A549 (cell line): ENCODE measurements around the gene ZNF664. TPM values are rescaled to one million over a fixed set of nuclear protein-coding genes. Genes with fewer than 3 reads are reported as not detected.

Experiments used
- ATAC-seq, 2 experiments: fragments of 200-7000 bp in 1 of 2; fragments of >200 bp in 1 of 2; cut with Nextera tagmentation in 1 of 2; cut with Tn5 transposase in 1 of 2; 3 replicates each; pipeline versions ENCODE4 v1.8.0 to v1.9.1; 2018 to 2020; ENCODE audit warnings: mild to moderate bottlenecking in 1 of 2, moderate library complexity in 1 of 2
- CTCF ChIA-PET: fragments of 300-600 bp; sonication (Branson Sonifier 250); formaldehyde crosslinking; extraction: SDS; loops from one replicate; lab custom pipeline; 2021; ENCODE audit warnings: antibody characterized with exemption, inconsistent platforms; lab: Yijun Ruan, JAX
- POLR2A ChIA-PET: fragments of 350-600 bp; formaldehyde crosslinking; extraction: SDS; loops from one replicate; lab custom pipeline; 2021; ENCODE audit warnings: antibody characterized with exemption, inconsistent platforms; lab: Yijun Ruan, JAX
- DNase-seq, 2 experiments: peaks; one replicate each; pipeline versions ENCODE4 v3.0.0 to v3.0.0-alpha.2; 2011 to 2016; ENCODE audit warnings: low read depth in 1 of 2, low spot score in 1 of 2
- FAIRE-seq: peaks from 2 replicates; lab custom pipeline; 2011; peaks lifted over from hg19 to GRCh38; lab: Jason Lieb, UNC
- H3K27ac ChIP-seq, 2 experiments: fragments of >200 bp; sonication (Bioruptor Twin); formaldehyde crosslinking; 3 replicates each; pipeline ENCODE4 v1.5.1; 2016 to 2017
- H3K4me1 ChIP-seq: fragments of >200 bp; sonication (Bioruptor Twin); formaldehyde crosslinking; 3 replicates; pipeline ENCODE4 v1.6.1; 2016
- H3K4me2 ChIP-seq: fragments of >200 bp; sonication (Bioruptor Twin); formaldehyde crosslinking; 3 replicates; pipeline ENCODE4 v1.6.1; 2016
- H3K4me3 ChIP-seq: fragments of >200 bp; sonication (Bioruptor Twin); formaldehyde crosslinking; 3 replicates; pipeline ENCODE4 v1.5.1; 2016
- H3K9me3 ChIP-seq: fragments of >200 bp; sonication (Bioruptor Twin); formaldehyde crosslinking; 3 replicates; pipeline ENCODE4 v1.6.1; 2016
- CBX8 ChIP-seq: fragments of 200-600 bp; sonication (generic); IDR thresholded peaks from 2 replicates; pipeline ENCODE4 v1.6.1; 2016
- EP300 ChIP-seq, 2 experiments: fragments of >200 bp; sonication (Bioruptor Twin); formaldehyde crosslinking; IDR thresholded peaks; 2 replicates in 1 of 2; 3 replicates in 1 of 2; pipeline ENCODE4 v1.6.1; 2016 to 2017
- ESRRA ChIP-seq: fragments of 150-350 bp; IDR thresholded peaks from 2 replicates; pipeline ENCODE4 v1.6.1; 2014; ENCODE audit warnings: mild to moderate bottlenecking, low read length, borderline replicate concordance
- FOXS1 ChIP-seq: fragments of 250-450 bp; sonication (Bioruptor Pico); IDR thresholded peaks from 2 replicates; pipeline ENCODE4 v1.5.0; 2020; ENCODE audit warnings: mild to moderate bottlenecking, moderate library complexity
- HOXB5 ChIP-seq: fragments of 250-450 bp; sonication (Bioruptor Pico); IDR thresholded peaks from 2 replicates; pipeline ENCODE4 v1.5.0; 2020; ENCODE audit warnings: mild to moderate bottlenecking, moderate library complexity
- JUNB ChIP-seq: fragments of >200 bp; sonication (Bioruptor Twin); formaldehyde crosslinking; IDR thresholded peaks from 2 replicates; pipeline ENCODE4 v1.6.1; 2016
- KDM1A ChIP-seq: fragments of 200-600 bp; sonication (generic); IDR thresholded peaks from 2 replicates; pipeline ENCODE4 v1.6.1; 2016; ENCODE audit warnings: low read depth, mild to moderate bottlenecking
- MYC ChIP-seq: IDR thresholded peaks from 2 replicates; pipeline ENCODE4 v1.6.1; 2012; ENCODE audit warnings: mild to moderate bottlenecking, inconsistent platforms, low read length, improper control_type of control experiment, borderline replicate concordance
- PHF8 ChIP-seq: fragments of 200-600 bp; sonication (generic); IDR thresholded peaks from 2 replicates; pipeline ENCODE4 v1.6.1; 2016; ENCODE audit warnings: low read depth, mild to moderate bottlenecking, antibody characterized with exemption, moderate library complexity, borderline replicate concordance
- RAD21 ChIP-seq, 2 experiments: fragments of >200 bp in 1 of 2; sonication (Bioruptor Twin) in 1 of 2; formaldehyde crosslinking in 1 of 2; IDR thresholded peaks in 1 of 2; conservative IDR thresholded peaks in 1 of 2; 2 replicates in 1 of 2; 3 replicates in 1 of 2; pipeline ENCODE4 v1.6.1; 2012 to 2018; ENCODE audit warnings: inconsistent platforms in 1 of 2
- RARB ChIP-seq: fragments of 250-450 bp; sonication (Bioruptor Pico); IDR thresholded peaks from 2 replicates; pipeline ENCODE4 v1.8.0; 2021; ENCODE audit warnings: mild to moderate bottlenecking, moderate library complexity
- RCOR1 ChIP-seq: fragments of 150-350 bp; IDR thresholded peaks from 2 replicates; pipeline ENCODE4 v1.6.1; 2014; ENCODE audit warnings: antibody characterized with exemption, low read length, low read depth
- RFX5 ChIP-seq: fragments of 450-650 bp; IDR thresholded peaks from 2 replicates; pipeline ENCODE4 v1.7.1; 2014; ENCODE audit warnings: antibody characterized with exemption, mild to moderate bottlenecking, moderate library complexity
- SMC3 ChIP-seq: fragments of >200 bp; sonication (Bioruptor Twin); formaldehyde crosslinking; IDR thresholded peaks from 3 replicates; pipeline ENCODE4 v1.6.1; 2018; ENCODE audit warnings: inconsistent platforms
- TP53 ChIP-seq: fragments of 250-450 bp; sonication (Bioruptor Pico); IDR thresholded peaks from 2 replicates; pipeline ENCODE4 v1.5.0; 2021; ENCODE audit warnings: mild to moderate bottlenecking, moderate library complexity
- ZC3H11A ChIP-seq: fragments of 450-650 bp; IDR thresholded peaks from 2 replicates; pipeline ENCODE4 v1.6.1; 2014; ENCODE audit warnings: antibody characterized with exemption, mild to moderate bottlenecking
- WGBS: methylation state at CpG from one replicate; pipeline ENCODE4 v1.1.6; 2017; ENCODE audit errors: missing lambda C conversion rate; 5-methylcytosine and 5-hydroxymethylcytosine counted together
- polyA plus RNA-seq, 4 experiments: library from polyadenylated mRNA; depleted of rRNA in 3 of 4; stranded (reverse); fragments of >200 nt; fragmentation: RNase III in 1 of 4; extraction: RNeasy Plus Mini Kit Qiagen cat#74134 plus additional on column Dnase treatment in 1 of 4; gene quantifications; 2 replicates in 3 of 4; 3 replicates in 1 of 4; pipeline ENCODE4 v1.2.3, GENCODE V29; 2011 to 2017
- TF ChIP-seq, protein P1 (sequence below): fragments of >200 bp; sonication (Bioruptor Twin); formaldehyde crosslinking; IDR thresholded peaks from 3 replicates; pipeline ENCODE4 v1.5.1; 2016
- TF ChIP-seq, protein P2 (sequence below): fragments of 250-450 bp; sonication (Bioruptor Pico); IDR thresholded peaks from 2 replicates; pipeline ENCODE4 v1.5.0; 2021; ENCODE audit warnings: mild to moderate bottlenecking, moderate library complexity, borderline replicate concordance
- TF ChIP-seq, protein P3 (sequence below): IDR thresholded peaks from 2 replicates; pipeline ENCODE4 v1.6.1; 2012
- TF ChIP-seq, protein P4 (sequence below): fragments of >200 bp; sonication (Bioruptor Twin); formaldehyde crosslinking; IDR thresholded peaks from 2 replicates; pipeline ENCODE4 v1.6.1; 2016
- TF ChIP-seq, protein P5 (sequence below): IDR thresholded peaks from 2 replicates; pipeline ENCODE4 v1.6.1; 2012; ENCODE audit warnings: low read depth, borderline replicate concordance

ZNF664 gene
- polyA plus RNA-seq, 2 of the 4 experiments (the other 2 are of a cell fraction) = 88.3 to 112 TPM

DNA sequence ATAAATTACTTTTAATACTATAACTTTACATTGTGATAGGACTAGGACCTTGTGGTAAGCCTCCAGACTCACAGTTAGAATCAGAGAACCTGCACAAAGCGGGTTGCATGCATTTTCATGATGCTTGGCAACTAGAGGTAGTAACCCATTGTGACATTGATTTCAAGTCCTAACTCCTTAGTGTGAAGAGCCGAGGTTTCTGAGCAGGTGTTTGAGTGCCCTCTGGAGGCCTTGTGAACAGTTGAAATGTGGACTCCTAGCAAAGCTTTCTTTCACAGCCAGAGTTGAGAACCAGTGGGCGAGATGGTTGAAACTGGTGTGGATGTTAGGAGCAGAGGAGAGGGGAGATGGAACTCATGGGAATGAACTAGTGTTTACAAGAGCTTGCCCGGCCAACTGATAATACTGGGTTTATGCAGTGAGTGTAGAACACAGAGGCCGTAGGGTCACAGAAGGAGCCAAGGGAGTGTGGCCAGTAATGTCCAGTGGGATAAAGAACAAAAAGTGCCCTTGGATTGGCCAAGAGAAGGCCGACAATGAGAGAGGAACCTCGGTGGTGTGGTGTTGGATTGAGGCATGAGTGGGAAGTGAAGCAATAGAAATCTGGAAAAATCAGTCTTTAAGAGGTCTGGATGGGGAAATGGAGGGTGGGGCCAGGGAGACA is 10.9 kb downstream of the ZNF664 start:
- TF ChIP-seq, protein P1, sequence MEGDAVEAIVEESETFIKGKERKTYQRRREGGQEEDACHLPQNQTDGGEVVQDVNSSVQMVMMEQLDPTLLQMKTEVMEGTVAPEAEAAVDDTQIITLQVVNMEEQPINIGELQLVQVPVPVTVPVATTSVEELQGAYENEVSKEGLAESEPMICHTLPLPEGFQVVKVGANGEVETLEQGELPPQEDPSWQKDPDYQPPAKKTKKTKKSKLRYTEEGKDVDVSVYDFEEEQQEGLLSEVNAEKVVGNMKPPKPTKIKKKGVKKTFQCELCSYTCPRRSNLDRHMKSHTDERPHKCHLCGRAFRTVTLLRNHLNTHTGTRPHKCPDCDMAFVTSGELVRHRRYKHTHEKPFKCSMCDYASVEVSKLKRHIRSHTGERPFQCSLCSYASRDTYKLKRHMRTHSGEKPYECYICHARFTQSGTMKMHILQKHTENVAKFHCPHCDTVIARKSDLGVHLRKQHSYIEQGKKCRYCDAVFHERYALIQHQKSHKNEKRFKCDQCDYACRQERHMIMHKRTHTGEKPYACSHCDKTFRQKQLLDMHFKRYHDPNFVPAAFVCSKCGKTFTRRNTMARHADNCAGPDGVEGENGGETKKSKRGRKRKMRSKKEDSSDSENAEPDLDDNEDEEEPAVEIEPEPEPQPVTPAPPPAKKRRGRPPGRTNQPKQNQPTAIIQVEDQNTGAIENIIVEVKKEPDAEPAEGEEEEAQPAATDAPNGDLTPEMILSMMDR = peak; percentile 72
- peak; percentile 50 for TF ChIP-seq SMC3
- no peak for TF ChIP-seq CBX8
- TF ChIP-seq RAD21 (conservative IDR thresholded peaks at IDR 0.05 in 1 of 2, IDR thresholded peaks at IDR 0.05 in 1 of 2) = peak; percentile 79 to 85
- no peak overlapping the region for H3K4me2 ChIP-seq
- peak; percentile 51 for FAIRE-seq
- WGBS = 43% methylated on average over 7 of the region's 7 CpGs
- H3K4me1 ChIP-seq = no peaks in the 10 kb centered on the region
- peak; percentile 51 to 83 for DNase-seq
- POLR2A ChIA-PET = no interaction called here
- no peak overlapping the region for H3K27ac ChIP-seq
- no peaks in the 10 kb centered on the region for H3K9me3 ChIP-seq
- peak; percentile 96 to 99 for ATAC-seq
- CTCF ChIA-PET = interaction anchor here (0.6 to 2.6 kb wide), 23 partner anchors 10 to 357 kb away, joined by 3 to 13 read pairs (median 4); no protein-coding TSS in a partner anchor
- no peak overlapping the region for H3K4me3 ChIP-seq

DNA sequence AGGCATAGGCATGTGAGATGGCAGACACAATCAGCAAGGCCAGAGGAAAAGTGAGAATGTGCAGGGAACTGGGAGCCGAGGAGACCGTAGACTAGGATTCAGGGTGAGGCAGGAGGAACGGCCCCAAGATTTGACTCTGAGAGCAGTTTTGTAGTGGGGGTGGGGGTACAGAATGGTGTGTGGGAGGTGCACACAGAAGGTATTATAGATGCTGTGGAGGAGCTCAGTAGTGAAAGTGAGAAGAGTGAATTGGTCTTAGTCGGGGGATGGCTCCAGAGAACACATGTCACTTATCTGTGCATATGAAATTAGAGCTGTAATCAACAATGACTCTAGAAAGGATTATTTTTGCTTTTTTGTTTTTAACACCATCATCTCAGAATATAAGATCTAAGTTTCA is 11.9 kb downstream of the ZNF664 start:
- ChIA-PET CTCF (interaction anchor here (0.8 to 2.6 kb wide), 11 partner anchors 11 to 358 kb away, joined by 3 to 10 read pairs (median 4); no protein-coding TSS in a partner anchor), POLR2A (no interaction called here)

DNA sequence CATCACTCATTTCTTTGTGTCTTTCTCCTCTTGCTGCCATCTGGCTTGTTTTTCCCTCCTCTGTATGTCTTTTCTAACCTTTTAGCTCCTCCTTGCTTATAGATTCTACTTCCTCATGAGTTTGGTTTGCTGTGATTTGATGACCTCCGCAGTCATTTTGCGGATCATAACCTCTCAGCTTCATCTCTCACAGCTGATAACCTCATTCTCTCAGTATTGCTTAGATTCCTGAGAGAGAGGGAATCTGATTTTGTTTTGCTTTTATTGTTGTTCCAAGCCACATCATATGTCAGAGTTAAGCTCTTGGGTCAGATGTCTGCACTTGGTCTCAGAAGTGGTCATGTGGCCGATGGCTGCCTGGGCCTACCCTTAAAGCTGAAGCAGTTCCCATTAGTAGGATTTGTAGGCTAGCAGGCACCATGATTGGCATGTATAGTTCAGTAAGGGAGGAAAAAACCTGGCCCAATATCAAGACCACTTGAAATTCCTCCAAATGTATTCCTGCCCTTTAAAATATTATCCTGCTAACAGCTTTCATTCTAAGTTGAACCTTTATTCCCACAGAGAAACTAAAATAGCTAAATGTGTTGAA is 13.5 kb downstream of the ZNF664 start:
- CTCF ChIA-PET = interaction anchor here (0.7 to 1.8 kb wide), 5 partner anchors 12 to 785 kb away, joined by 3 to 5 read pairs (median 3); no protein-coding TSS in a partner anchor
- POLR2A ChIA-PET = interaction anchor here (1.1 kb wide), 1 partner anchor 14 kb away, joined by 3 read pairs; the partner anchor contains the start of genes CCDC92 and ZNF664
- FAIRE-seq (no peak), DNase-seq (no peak), ATAC-seq (no peak)
- H3K4me2 ChIP-seq = no peak overlapping the region
- 90% methylated on average over 3 of the region's 3 CpGs for WGBS
- no peaks in the 10 kb centered on the region for H3K9me3 ChIP-seq
- H3K27ac ChIP-seq = no peak overlapping the region
- peaks cover 10% of the 10 kb centered on the region; the same call in 1 of the 3 replicates for H3K4me1 ChIP-seq
- no peak overlapping the region for H3K4me3 ChIP-seq
- TF ChIP-seq KDM1A = no peak
- no peak for TF ChIP-seq TP53 (CRISPR knock-in tag)
- TF ChIP-seq FOXS1 (CRISPR knock-in tag) = no peak
- TF ChIP-seq ZC3H11A = no peak
- TF ChIP-seq, protein P2, sequence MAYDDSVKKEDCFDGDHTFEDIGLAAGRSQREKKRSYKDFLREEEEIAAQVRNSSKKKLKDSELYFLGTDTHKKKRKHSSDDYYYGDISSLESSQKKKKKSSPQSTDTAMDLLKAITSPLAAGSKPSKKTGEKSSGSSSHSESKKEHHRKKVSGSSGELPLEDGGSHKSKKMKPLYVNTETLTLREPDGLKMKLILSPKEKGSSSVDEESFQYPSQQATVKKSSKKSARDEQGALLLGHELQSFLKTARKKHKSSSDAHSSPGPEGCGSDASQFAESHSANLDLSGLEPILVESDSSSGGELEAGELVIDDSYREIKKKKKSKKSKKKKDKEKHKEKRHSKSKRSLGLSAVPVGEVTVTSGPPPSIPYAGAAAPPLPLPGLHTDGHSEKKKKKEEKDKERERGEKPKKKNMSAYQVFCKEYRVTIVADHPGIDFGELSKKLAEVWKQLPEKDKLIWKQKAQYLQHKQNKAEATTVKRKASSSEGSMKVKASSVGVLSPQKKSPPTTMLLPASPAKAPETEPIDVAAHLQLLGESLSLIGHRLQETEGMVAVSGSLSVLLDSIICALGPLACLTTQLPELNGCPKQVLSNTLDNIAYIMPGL (CRISPR knock-in tag) = no peak
- TF ChIP-seq CBX8 = no peak
- no peak for TF ChIP-seq JUNB
- no peak for TF ChIP-seq MYC
- TF ChIP-seq, protein P3, sequence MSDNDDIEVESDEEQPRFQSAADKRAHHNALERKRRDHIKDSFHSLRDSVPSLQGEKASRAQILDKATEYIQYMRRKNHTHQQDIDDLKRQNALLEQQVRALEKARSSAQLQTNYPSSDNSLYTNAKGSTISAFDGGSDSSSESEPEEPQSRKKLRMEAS = no peak
- TF ChIP-seq ESRRA = no peak
- TF ChIP-seq, protein P4, sequence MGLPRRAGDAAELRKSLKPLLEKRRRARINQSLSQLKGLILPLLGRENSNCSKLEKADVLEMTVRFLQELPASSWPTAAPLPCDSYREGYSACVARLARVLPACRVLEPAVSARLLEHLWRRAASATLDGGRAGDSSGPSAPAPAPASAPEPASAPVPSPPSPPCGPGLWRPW = no peak

More for the DNA sequence above, 11.9 kb downstream of the ZNF664 start:
- ATAC-seq (no peak), DNase-seq (no peak), FAIRE-seq (no peak)
- H3K27ac ChIP-seq = no peak overlapping the region
- H3K4me3 ChIP-seq = no peak overlapping the region
- 86% methylated on average over 4 of the region's 4 CpGs for WGBS
- H3K4me1 ChIP-seq = no peaks in the 10 kb centered on the region
- TF ChIP-seq EP300 (IDR thresholded peaks at IDR 0.05) (no peak), CBX8 (no peak), RFX5 (no peak), PHF8 (no peak), RCOR1 (no peak), HOXB5 (no peak), RARB (CRISPR knock-in tag) (no peak)
- TF ChIP-seq, protein P2 (CRISPR knock-in tag) = no peak
- TF ChIP-seq, protein P5, sequence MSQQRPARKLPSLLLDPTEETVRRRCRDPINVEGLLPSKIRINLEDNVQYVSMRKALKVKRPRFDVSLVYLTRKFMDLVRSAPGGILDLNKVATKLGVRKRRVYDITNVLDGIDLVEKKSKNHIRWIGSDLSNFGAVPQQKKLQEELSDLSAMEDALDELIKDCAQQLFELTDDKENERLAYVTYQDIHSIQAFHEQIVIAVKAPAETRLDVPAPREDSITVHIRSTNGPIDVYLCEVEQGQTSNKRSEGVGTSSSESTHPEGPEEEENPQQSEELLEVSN = no peak
- TF ChIP-seq, protein P1 = no peak
- no peaks in the 10 kb centered on the region for H3K9me3 ChIP-seq
- no peak overlapping the region for H3K4me2 ChIP-seq
